ENCODE measurements around the gene SH3RF1. TPM values are rescaled to one million over a fixed set of nuclear protein-coding genes. Genes with fewer than 3 reads are reported as not detected.

The SH3RF1 gene
- total RNA-seq, 1 donor from 2014 or later = 20.4 TPM

GRCh38 chr4:169163495-169163894, 107.3 kb downstream of the SH3RF1 start:
- DNase-seq = no peak

- DNase-seq = peak; percentile 38
Observed at GRCh38 chr4:169160825-169161224, 109.9 kb downstream of the SH3RF1 start.

GRCh38 chr4:169159624-169160171, 111.1 kb downstream of the SH3RF1 start:
- DNase-seq = no peak

GRCh38 chr4:169158861-169159260, 111.9 kb downstream of the SH3RF1 start:
- no peak for DNase-seq

GRCh38 chr4:169158046-169158445, 112.7 kb downstream of the SH3RF1 start:
- no peak for DNase-seq

- no peak for DNase-seq
Observed at GRCh38 chr4:169156392-169156791, 114.4 kb downstream of the SH3RF1 start.

- DNase-seq = peak; percentile 67
Observed at GRCh38 chr4:169154121-169154520, 116.6 kb downstream of the SH3RF1 start.

GRCh38 chr4:169153481-169154087, 117.2 kb downstream of the SH3RF1 start:
- DNase-seq = no peak

- no peak for DNase-seq
Observed at GRCh38 chr4:169152899-169153298, 117.9 kb downstream of the SH3RF1 start.

- no peak for DNase-seq
Observed at GRCh38 chr4:169152098-169152497, 118.7 kb downstream of the SH3RF1 start.

GRCh38 chr4:169151671-169152070, 119.1 kb downstream of the SH3RF1 start:
- DNase-seq = no peak

- no peak for DNase-seq
Observed at GRCh38 chr4:169150806-169151205, 120.0 kb downstream of the SH3RF1 start.

- DNase-seq = no peak
Observed at GRCh38 chr4:169148885-169149284, 121.9 kb downstream of the SH3RF1 start.

- DNase-seq = peak; percentile 10
Observed at GRCh38 chr4:169147191-169147590, 123.6 kb downstream of the SH3RF1 start.

- DNase-seq = no peak
Observed at GRCh38 chr4:169144061-169144600, 126.6 kb downstream of the SH3RF1 start.

GRCh38 chr4:169143335-169143734, 127.4 kb downstream of the SH3RF1 start:
- DNase-seq = no peak

- no peak for DNase-seq
Observed at GRCh38 chr4:169142906-169143305, 127.8 kb downstream of the SH3RF1 start.

GRCh38 chr4:169142391-169142790, 128.4 kb downstream of the SH3RF1 start:
- peak; percentile 63 for DNase-seq

- DNase-seq = no peak
Observed at GRCh38 chr4:169139021-169139420, 131.7 kb downstream of the SH3RF1 start.

GRCh38 chr4:169137558-169137920, 133.2 kb downstream of the SH3RF1 start:
- DNase-seq = no peak

GRCh38 chr4:169136796-169137557, 133.8 kb downstream of the SH3RF1 start:
- peak; percentile 13 for DNase-seq

GRCh38 chr4:169136330-169136729, 134.4 kb downstream of the SH3RF1 start:
- no peak for DNase-seq

- DNase-seq = no peak
Observed at GRCh38 chr4:169135776-169136175, 135.0 kb downstream of the SH3RF1 start.
